ENCODE measurements around the gene TMEM151B.

GRCh38 chr6:44284867-44285266, 14.6 kb downstream of the TMEM151B start:
- TF ChIP-seq CTCF (IDR thresholded peaks at IDR 0.05) (no peak), POLR2A (IDR thresholded peaks at IDR 0.05) (no peak), POLR2AphosphoS5 (IDR thresholded peaks at IDR 0.05) (no peak), EP300 (IDR thresholded peaks at IDR 0.05) (no peak)

All from upper lobe of left lung (tissue), 4 donors.